NCI-H1436 treated with DMSO at 0.1 percent for 48 hours (cell line): ENCODE measurements around the gene WDR4.
A peak's percentile ranks its signal among the peaks of the same experiment; 100 is the strongest.
"Not testable (repeated sequence)": the region's sequence is repeated elsewhere in the genome, so short reads cannot be mapped to it uniquely, and the experiment has no call there.

Source experiments
- DNase-seq: peaks from one replicate; lab custom pipeline; 2025; lab: John Stamatoyannopoulos, UW

WDR4 gene

GRCh38 chr21:42852925-42853570 is 26.3 kb downstream of the WDR4 start:
- DNase-seq: no peak

GRCh38 chr21:42851812-42852665 is 27.3 kb downstream of the WDR4 start:
- peak; percentile 88 for DNase-seq

- no peak for DNase-seq
Measured at GRCh38 chr21:42850866-42851391, 28.4 kb downstream of the WDR4 start.

- DNase-seq: no peak
Measured at GRCh38 chr21:42850463-42850862, 28.9 kb downstream of the WDR4 start.

GRCh38 chr21:42849759-42850412 is 29.5 kb downstream of the WDR4 start:
- no peak for DNase-seq

GRCh38 chr21:42848932-42849758 is 30.2 kb downstream of the WDR4 start:
- no peak for DNase-seq

GRCh38 chr21:42848144-42848931 is 31.0 kb downstream of the WDR4 start:
- not testable (repeated sequence) for DNase-seq

GRCh38 chr21:42847726-42848125 is 31.6 kb downstream of the WDR4 start:
- no peak for DNase-seq

- DNase-seq: no peak
Measured at GRCh38 chr21:42847051-42847707, 32.2 kb downstream of the WDR4 start.

GRCh38 chr21:42846221-42846620 is 33.1 kb downstream of the WDR4 start:
- no peak for DNase-seq

GRCh38 chr21:42845296-42845965 is 33.9 kb downstream of the WDR4 start:
- DNase-seq: no peak

GRCh38 chr21:42844411-42845113 is 34.8 kb downstream of the WDR4 start:
- no peak for DNase-seq

- DNase-seq: no peak
Measured at GRCh38 chr21:42843056-42843455, 36.3 kb downstream of the WDR4 start.

GRCh38 chr21:42841916-42842655 is 37.3 kb downstream of the WDR4 start:
- DNase-seq: not testable (repeated sequence)

- no peak for DNase-seq
Measured at GRCh38 chr21:42841156-42841915, 38.0 kb downstream of the WDR4 start.

- DNase-seq: no peak
Measured at GRCh38 chr21:42840411-42841155, 38.8 kb downstream of the WDR4 start.
